T-helper 2 cell treated with Interferon-gamma antibody and Interleukin-4, amounts not matched to agents 5 μg/mL and 100 μg/mL, for 36 hours (primary cell): ENCODE results near the gene UBTD2.
A peak's percentile ranks its signal among the peaks of the same experiment; 100 is the strongest.
"Not testable (repeated sequence)": the region's sequence is repeated elsewhere in the genome, so short reads cannot be mapped to it uniquely, and the experiment has no call there.

ENCODE experiments used
- DNase-seq: peaks from one replicate; pipeline ENCODE4 v3.0.0; 2021; ENCODE audit warnings: low spot score
- H3K27ac Mint-ChIP-seq: one replicate; pipeline ENCODE4 v1.8.0; 2021; ENCODE audit warnings: mild to moderate bottlenecking, mixed read lengths
- H3K27me3 Mint-ChIP-seq: one replicate; pipeline ENCODE4 v1.8.0; 2021; ENCODE audit warnings: low read depth, mixed read lengths
- H3K36me3 Mint-ChIP-seq: one replicate; pipeline ENCODE4 v1.8.0; 2021; ENCODE audit warnings: low read depth, mixed read lengths
- H3K4me1 Mint-ChIP-seq: one replicate; pipeline ENCODE4 v1.8.0; 2021; ENCODE audit warnings: low read depth, mixed read lengths
- H3K4me3 Mint-ChIP-seq: one replicate; pipeline ENCODE4 v1.8.0; 2022; ENCODE audit warnings: mild to moderate bottlenecking, moderate library complexity, mixed read lengths
- H3K9me3 Mint-ChIP-seq: one replicate; pipeline ENCODE4 v1.8.0; 2021; ENCODE audit warnings: mixed read lengths

UBTD2 gene

DNA sequence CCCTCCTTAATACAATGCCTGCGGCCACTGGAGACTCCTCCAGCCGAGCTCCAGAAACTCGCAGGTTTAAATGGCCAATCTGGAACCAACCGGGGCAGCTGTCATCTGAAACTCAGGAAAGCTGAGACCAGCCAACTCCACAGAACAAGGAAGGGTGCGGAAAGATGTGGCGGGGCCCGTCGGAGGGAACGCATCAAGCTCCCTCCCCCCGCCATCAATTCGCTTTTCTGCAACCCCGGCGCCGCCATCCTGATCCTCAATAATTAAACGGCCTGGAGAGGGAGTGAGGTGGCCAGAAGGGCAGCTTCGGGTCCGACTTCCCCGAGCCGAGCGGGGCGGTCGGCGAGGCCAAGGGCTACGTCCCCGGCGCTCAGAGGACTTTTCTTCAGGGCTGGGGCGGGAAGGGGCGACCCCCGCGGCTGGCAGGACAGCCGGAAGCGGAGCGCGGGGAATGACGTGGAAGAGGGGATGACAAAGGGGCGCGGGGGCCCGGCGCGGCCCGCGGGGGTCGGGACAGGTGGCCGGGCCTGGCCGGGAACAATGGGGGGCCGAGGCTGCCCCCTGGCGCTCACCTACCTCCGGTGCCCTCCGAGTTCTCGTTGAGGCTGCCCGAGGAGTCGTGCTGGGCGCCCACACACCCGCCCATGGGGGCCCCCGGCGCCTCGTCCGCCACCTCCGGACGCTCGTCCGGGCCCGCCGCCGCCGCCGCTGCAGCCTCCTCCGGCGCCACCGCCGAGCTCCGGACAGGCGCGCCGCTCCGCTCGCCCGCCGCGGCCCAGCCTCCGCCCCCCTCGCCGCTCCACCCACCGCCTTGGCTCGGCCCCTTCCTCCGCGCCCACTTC is at the start of gene UBTD2:
TSS of gene UBTD2 (minus strand) at position 745 of the 842 bp plus-strand sequence. CDS start at position 646, 99 bp downstream.
- Mint-ChIP-seq H3K4me1 (peaks cover 22% of the 10 kb centered on the region), H3K27ac (peak within 1 kb of the TSS; percentile 63), H3K9me3 (no peaks in the 10 kb centered on the region), H3K27me3 (peaks cover 26% of the 10 kb centered on the region), H3K4me3 (peak within 1 kb of the TSS; percentile 91), H3K36me3 (peaks cover 6% of the 10 kb centered on the region)
- DNase-seq = peak; percentile 78

DNA sequence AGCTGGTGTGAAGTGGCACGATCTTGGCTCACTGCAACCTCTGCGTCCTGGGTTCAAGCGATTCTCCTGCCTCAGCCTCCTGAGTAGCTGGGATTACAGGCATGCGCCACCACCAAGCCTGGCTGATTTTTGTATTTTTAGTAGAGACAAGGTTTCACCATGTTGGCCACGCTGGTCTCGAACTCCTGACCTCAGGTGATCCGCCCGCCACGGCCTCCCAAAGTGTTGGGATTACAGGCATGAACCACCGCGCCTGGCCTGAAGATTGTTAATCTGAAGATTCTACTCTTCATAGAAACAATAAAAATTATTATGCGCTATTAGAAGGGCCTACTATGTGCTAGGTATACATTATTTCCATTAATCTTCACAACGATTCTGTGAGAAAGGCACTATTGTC is 43.3 kb upstream of the UBTD2 start:
- H3K27ac Mint-ChIP-seq, H3K9me3 Mint-ChIP-seq, H3K27me3 Mint-ChIP-seq, H3K4me3 Mint-ChIP-seq, H3K4me1 Mint-ChIP-seq, H3K36me3 Mint-ChIP-seq, DNase-seq: not testable (repeated sequence)

GRCh38 chr5:172325452-172325851 is 41.9 kb upstream of the UBTD2 start:
- no peaks in the 10 kb centered on the region for H3K9me3 Mint-ChIP-seq
- no peak overlapping the region for H3K27ac Mint-ChIP-seq
- no peak for DNase-seq
- H3K27me3 Mint-ChIP-seq = no peaks in the 10 kb centered on the region
- no peaks in the 10 kb centered on the region for H3K4me1 Mint-ChIP-seq
- H3K4me3 Mint-ChIP-seq = no peak overlapping the region
- H3K36me3 Mint-ChIP-seq = no peaks in the 10 kb centered on the region

DNA sequence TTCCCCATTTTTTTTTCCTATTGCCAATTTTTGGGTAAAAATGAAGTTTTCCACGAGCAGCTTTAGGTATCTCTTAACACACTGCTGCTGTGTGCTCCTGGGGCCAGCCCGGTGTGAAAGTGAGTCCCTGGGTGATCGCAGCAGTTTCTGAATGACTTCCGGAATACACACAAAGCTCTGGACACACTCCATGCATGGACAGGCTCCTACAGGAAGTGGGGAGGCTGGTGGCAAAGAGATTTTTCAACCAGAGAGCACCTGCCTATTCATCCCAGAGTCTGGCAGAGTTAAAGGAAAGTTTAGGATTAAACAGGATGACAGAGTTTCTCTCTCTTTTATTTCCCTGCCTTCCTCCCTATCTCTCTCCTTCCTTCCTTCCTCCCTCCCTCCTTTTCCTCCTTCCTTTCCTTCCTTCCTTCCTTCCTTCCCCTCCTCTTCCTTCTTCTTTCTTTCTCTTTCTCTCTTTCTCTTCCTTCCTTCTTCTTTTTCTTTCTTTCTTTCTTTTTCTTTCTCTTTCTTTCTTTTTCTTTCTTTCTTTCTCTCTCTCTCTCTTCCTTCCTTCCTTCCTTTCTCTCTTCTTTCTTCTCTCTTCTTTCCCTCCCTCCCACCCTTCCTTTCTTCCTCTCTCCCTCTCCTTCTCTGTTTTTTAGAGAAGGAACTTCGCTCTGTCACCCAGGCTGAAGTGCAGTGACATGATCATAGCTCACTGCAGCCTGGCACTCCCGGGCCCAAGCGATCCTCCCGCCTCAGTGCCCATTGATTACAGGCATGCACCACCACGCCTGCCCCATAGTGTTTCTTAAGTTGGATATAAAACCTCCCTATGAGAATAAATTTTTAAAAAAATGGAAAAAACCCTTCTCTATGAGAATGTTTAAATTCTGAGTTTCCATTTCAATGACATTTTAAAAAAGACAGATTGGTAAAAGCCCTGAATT is 38.7 kb upstream of the UBTD2 start:
- Mint-ChIP-seq H3K27ac (no peak overlapping the region), H3K36me3 (no peaks in the 10 kb centered on the region), H3K4me3 (no peak overlapping the region)

GRCh38 chr5:172321593-172321992 is 38.0 kb upstream of the UBTD2 start:
- Mint-ChIP-seq H3K4me1 (no peaks in the 10 kb centered on the region), H3K27ac (no peak overlapping the region), H3K9me3 (no peaks in the 10 kb centered on the region), H3K36me3 (no peaks in the 10 kb centered on the region), H3K27me3 (no peaks in the 10 kb centered on the region), H3K4me3 (no peak overlapping the region)
- no peak for DNase-seq

More for the DNA sequence above, 38.7 kb upstream of the UBTD2 start:
- H3K27me3 Mint-ChIP-seq = no peaks in the 10 kb centered on the region
- no peaks in the 10 kb centered on the region for H3K9me3 Mint-ChIP-seq
- DNase-seq = no peak
- no peaks in the 10 kb centered on the region for H3K4me1 Mint-ChIP-seq

DNA sequence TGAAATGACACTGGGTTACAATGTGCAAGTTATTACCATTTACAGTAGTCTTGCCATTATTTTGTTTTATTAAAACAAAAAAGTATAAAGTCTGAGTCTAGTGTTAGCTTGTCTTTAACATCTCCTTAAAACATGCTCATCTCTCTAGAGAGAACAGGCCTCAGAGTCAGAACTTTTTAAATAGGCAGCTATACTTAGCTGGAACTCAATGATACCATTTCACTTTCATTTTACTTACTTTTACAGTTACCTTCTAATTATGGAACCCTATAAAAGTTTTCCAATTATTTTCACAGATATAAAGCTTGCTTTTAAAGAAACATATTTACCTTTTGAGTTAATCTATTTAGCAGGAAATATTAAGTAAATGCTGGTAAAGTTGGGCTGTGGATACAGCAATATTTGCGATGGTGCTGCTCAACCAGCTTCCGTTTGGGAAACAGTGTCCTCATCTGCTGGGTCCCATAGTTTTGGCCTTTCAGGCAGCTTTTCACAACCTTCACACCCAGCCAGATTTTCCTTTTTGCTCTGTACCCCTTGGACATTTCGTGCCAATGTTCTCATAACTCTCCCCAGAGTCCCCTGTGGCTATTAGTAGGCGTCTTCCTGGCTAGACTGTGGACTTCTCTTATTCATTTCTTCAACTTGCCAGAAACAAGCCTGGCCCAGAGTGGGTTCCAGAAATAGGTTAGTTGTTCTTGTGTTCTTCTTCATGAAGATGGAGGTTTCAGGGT is 36.3 kb upstream of the UBTD2 start:
- Mint-ChIP-seq H3K4me3 (no peak overlapping the region), H3K27me3 (no peaks in the 10 kb centered on the region), H3K9me3 (no peaks in the 10 kb centered on the region), H3K4me1 (no peaks in the 10 kb centered on the region), H3K36me3 (no peaks in the 10 kb centered on the region), H3K27ac (no peak overlapping the region)
- no peak for DNase-seq

DNA sequence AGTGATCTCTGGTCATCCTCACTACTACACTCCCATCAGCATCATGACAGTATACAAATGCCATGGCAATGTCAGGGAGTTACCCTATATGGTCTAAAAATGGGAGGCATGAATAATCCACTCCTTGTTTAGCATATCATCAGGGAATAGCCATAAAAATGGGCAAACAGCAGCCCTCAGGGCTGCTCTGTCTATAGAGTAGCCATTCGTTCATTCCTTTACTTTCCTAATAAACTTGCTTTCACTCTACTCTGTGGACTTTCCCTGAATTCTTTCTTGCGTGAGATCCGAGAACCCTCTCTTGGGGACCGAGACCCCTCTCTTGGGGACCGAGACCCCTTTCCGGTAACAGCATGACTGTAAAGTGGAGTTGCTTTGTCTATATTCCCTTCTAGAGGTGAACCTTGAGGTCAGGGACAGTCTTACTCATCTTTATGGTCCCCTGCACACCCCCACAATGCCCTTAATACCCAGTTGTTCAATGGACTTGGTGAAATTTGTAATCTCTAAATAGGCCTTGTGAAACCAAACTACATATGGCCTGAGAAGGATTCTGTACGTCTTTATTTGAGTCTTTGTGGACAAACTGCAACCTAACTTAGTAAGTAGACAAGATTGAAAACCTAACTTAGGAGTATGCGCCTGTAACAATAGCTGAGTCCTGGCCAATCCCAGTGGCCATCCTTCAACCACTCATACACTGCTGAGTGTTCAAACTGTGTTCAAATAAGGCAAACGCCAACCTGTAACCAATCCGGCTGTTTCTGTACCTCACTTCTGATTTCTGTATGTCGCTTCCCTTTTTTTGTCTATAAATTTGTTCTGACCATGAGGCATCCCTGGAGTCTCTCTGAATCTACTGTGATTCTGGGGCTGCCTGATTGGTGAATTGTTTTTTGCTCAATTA is 32.3 kb upstream of the UBTD2 start:
- H3K27ac Mint-ChIP-seq = no peak overlapping the region
- H3K4me1 Mint-ChIP-seq = no peaks in the 10 kb centered on the region
- H3K36me3 Mint-ChIP-seq = no peaks in the 10 kb centered on the region
- no peak for DNase-seq
- no peak overlapping the region for H3K4me3 Mint-ChIP-seq
- H3K27me3 Mint-ChIP-seq = peaks cover 8% of the 10 kb centered on the region
- no peaks in the 10 kb centered on the region for H3K9me3 Mint-ChIP-seq

- Mint-ChIP-seq H3K27me3 (peaks cover 12% of the 10 kb centered on the region), H3K36me3 (no peaks in the 10 kb centered on the region), H3K27ac (no peak overlapping the region), H3K9me3 (no peaks in the 10 kb centered on the region), H3K4me1 (no peaks in the 10 kb centered on the region), H3K4me3 (no peak overlapping the region)
- no peak for DNase-seq
Observed at GRCh38 chr5:172313915-172314314, 30.4 kb upstream of the UBTD2 start.

GRCh38 chr5:172312286-172312685 is 28.7 kb upstream of the UBTD2 start:
- no peaks in the 10 kb centered on the region for H3K4me1 Mint-ChIP-seq
- no peak overlapping the region for H3K27ac Mint-ChIP-seq
- DNase-seq = no peak
- no peaks in the 10 kb centered on the region for H3K36me3 Mint-ChIP-seq
- peaks cover 12% of the 10 kb centered on the region for H3K27me3 Mint-ChIP-seq
- H3K4me3 Mint-ChIP-seq = no peak overlapping the region
- H3K9me3 Mint-ChIP-seq = no peaks in the 10 kb centered on the region

DNA sequence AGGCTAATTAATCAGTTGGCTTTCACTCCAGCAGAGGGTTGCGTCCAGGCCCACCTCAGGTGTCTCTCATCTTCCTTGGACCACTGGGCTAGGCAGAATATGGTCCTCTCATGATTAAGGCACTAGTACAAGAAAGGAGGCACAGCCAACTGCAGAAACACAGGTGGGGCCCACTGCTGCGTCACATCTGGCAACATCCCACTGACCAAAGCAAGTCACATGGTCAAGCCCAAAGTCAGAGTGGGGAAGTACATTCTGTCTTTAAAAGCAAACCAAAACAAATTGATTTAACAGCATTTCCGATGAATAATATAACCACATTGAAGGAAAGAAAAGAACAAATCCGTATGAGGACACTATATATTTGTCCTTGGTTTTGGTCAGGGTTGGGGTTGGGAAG is 28.0 kb upstream of the UBTD2 start:
- DNase-seq = no peak
- Mint-ChIP-seq H3K4me3 (no peak overlapping the region), H3K36me3 (no peaks in the 10 kb centered on the region), H3K27me3 (peaks cover 12% of the 10 kb centered on the region), H3K27ac (no peak overlapping the region), H3K4me1 (no peaks in the 10 kb centered on the region), H3K9me3 (no peaks in the 10 kb centered on the region)

DNA sequence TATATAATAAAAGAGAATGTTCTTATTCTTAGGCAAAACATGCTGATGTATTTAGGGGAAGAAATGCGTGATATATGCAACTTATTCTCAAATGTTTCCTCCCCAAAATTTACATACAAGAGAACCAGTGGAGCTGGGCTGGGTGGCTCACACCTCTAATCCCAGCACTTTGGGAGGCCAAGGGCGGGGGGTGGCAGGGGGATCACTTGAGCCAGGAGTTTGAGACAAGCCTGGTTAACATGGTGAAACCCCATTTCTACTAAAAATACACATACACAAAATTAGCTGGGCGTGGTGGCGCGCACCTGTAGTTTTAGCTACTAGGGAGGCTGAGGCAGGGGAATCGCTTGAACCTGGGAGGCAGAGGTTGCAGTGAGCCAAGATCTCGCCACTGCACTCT is 27.5 kb upstream of the UBTD2 start:
- Mint-ChIP-seq H3K4me3 (no peak overlapping the region), H3K27ac (no peak overlapping the region), H3K9me3 (peaks cover under 1% of the 10 kb centered on the region), H3K27me3 (peaks cover 14% of the 10 kb centered on the region), H3K4me1 (no peaks in the 10 kb centered on the region), H3K36me3 (no peaks in the 10 kb centered on the region)
- no peak for DNase-seq

DNA sequence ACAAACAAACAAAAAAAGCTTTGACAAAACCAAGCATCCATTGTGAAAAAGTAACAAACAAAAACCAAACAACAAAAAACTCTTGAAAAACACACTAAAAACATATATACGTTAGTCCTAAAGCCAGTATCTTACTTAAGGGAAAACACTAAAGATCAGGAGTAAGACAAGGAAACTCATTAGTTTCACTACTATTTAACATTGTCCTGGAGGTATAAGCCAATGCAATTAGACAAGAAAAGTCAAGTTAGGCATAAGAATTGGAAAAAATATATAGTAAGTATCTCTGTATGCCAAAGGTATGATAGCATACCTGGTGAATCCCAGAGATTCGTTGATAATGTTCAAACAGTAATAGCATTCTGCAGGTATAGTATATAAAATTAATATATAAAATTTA is 21.8 kb upstream of the UBTD2 start:
- Mint-ChIP-seq H3K27me3 (peaks cover 12% of the 10 kb centered on the region), H3K9me3 (peaks cover 3% of the 10 kb centered on the region), H3K4me1 (no peaks in the 10 kb centered on the region), H3K27ac (no peak overlapping the region), H3K4me3 (no peak overlapping the region), H3K36me3 (no peaks in the 10 kb centered on the region)
- no peak for DNase-seq
